IPS-NIHi7 (cell line): ENCODE measurements around the gene RPS6KA6.

Source experiments
- DNase-seq: peaks from one replicate; pipeline ENCODE4 v3.0.0; 2012; ENCODE audit warnings: mixed read lengths; ENCODE audit errors: extremely low spot score

Gene RPS6KA6

GRCh38 chrX:84187533-84188319 is at the start of gene RPS6KA6:
Gene RPS6KA6, minus strand, starts transcription at chrX:84188199. Its CDS starts 300 bp downstream, at chrX:84187899.
- DNase-seq, result peak; percentile 34

- no peak for DNase-seq
These were observed 36.7 kb upstream of the RPS6KA6 start for GRCh38 chrX:84224741-84225140.

- DNase-seq, result no peak
These were observed 35.3 kb upstream of the RPS6KA6 start for GRCh38 chrX:84223261-84223660.

GRCh38 chrX:84221181-84221580 is 33.2 kb upstream of the RPS6KA6 start:
- no peak for DNase-seq

GRCh38 chrX:84219551-84219950 is 31.6 kb upstream of the RPS6KA6 start:
- DNase-seq, result no peak

GRCh38 chrX:84218726-84219125 is 30.7 kb upstream of the RPS6KA6 start:
- DNase-seq, result no peak

- DNase-seq, result no peak
These were observed 28.9 kb upstream of the RPS6KA6 start for GRCh38 chrX:84216881-84217280.

GRCh38 chrX:84216406-84216805 is 28.4 kb upstream of the RPS6KA6 start:
- DNase-seq, result no peak

GRCh38 chrX:84205276-84205675 is 17.3 kb upstream of the RPS6KA6 start:
- DNase-seq, result no peak

GRCh38 chrX:84199688-84200087 is 11.7 kb upstream of the RPS6KA6 start:
- no peak for DNase-seq

GRCh38 chrX:84197550-84197949 is 9.6 kb upstream of the RPS6KA6 start:
- no peak for DNase-seq

- DNase-seq, result no peak
These were observed 4.0 kb upstream of the RPS6KA6 start for GRCh38 chrX:84192006-84192405.

- DNase-seq, result no peak
These were observed 1.1 kb upstream of the RPS6KA6 start for GRCh38 chrX:84189125-84189524.

GRCh38 chrX:84188320-84188834 is 378 bp upstream of the RPS6KA6 start:
- peak; percentile 58 for DNase-seq

- peak; percentile 10 for DNase-seq
These were observed 1.1 kb downstream of the RPS6KA6 start for GRCh38 chrX:84186603-84187532.

- DNase-seq, result no peak
These were observed 5.5 kb downstream of the RPS6KA6 start for GRCh38 chrX:84182516-84182915.

GRCh38 chrX:84175958-84176357 is 12.0 kb downstream of the RPS6KA6 start:
- DNase-seq, result no peak

GRCh38 chrX:84175274-84175673 is 12.7 kb downstream of the RPS6KA6 start:
- DNase-seq, result no peak

GRCh38 chrX:84174348-84174747 is 13.7 kb downstream of the RPS6KA6 start:
- DNase-seq, result no peak

GRCh38 chrX:84170931-84171330 is 17.1 kb downstream of the RPS6KA6 start:
- DNase-seq, result no peak

- DNase-seq, result no peak
These were observed 19.4 kb downstream of the RPS6KA6 start for GRCh38 chrX:84168574-84168973.

GRCh38 chrX:84168095-84168494 is 19.9 kb downstream of the RPS6KA6 start:
- DNase-seq, result no peak
